ENCODE measurements around the gene OR4D6. TPM values are rescaled to one million over a fixed set of nuclear protein-coding genes. Genes with fewer than 3 reads are reported as not detected.
"Not testable (repeated sequence)": the region's sequence is repeated elsewhere in the genome, so short reads cannot be mapped to it uniquely, and the experiment has no call there.

The OR4D6 gene
- total RNA-seq, 1 donor from 2014 or later, result not detected

GRCh38 chr11:59436169-59436568 is 20.6 kb upstream of the OR4D6 start, which contains the start of gene OR5A1:
OR5A1 (plus strand) TSS chr11:59436469; CDS start chr11:59443169, 6,700 bp downstream.
- no peaks in the 10 kb centered on the region for H3K36me3 ChIP-seq (ENCODE audit: control insufficient read depth, insufficient read depth, low read length)
- H3K27me3 ChIP-seq (ENCODE audit: control insufficient read depth, insufficient read depth, low read length), result no peaks in the 10 kb centered on the region
- H3K4me3 ChIP-seq (ENCODE audit: low read depth, low read length), result no peak within 1 kb of the TSS
- FAIRE-seq (no peak), DNase-seq (ENCODE audit: low read depth) (no peak)
- TF ChIP-seq CTCF (IDR thresholded peaks at IDR 0.05; ENCODE audit: insufficient read depth, low read length, severe bottlenecking), result no peak

GRCh38 chr11:59437770-59438169 is 19.0 kb upstream of the OR4D6 start:
- FAIRE-seq (no peak), DNase-seq (ENCODE audit: low read depth) (no peak)
- no peak overlapping the region for H3K4me3 ChIP-seq (ENCODE audit: low read depth, low read length)
- no peak for TF ChIP-seq CTCF (IDR thresholded peaks at IDR 0.05; ENCODE audit: insufficient read depth, low read length, severe bottlenecking)
- H3K27me3 ChIP-seq (ENCODE audit: control insufficient read depth, insufficient read depth, low read length), result no peaks in the 10 kb centered on the region
- H3K36me3 ChIP-seq (ENCODE audit: control insufficient read depth, insufficient read depth, low read length), result no peaks in the 10 kb centered on the region

- FAIRE-seq; H3K27me3 ChIP-seq (ENCODE audit: control insufficient read depth, insufficient read depth, low read length); H3K4me3 ChIP-seq (ENCODE audit: low read depth, low read length); DNase-seq (ENCODE audit: low read depth); H3K36me3 ChIP-seq (ENCODE audit: control insufficient read depth, insufficient read depth, low read length): not testable (repeated sequence)
These were observed 11.1 kb upstream of the OR4D6 start for GRCh38 chr11:59445624-59446023.

- Histone ChIP-seq H3K36me3 (ENCODE audit: control insufficient read depth, insufficient read depth, low read length) (no peaks in the 10 kb centered on the region), H3K4me3 (ENCODE audit: low read depth, low read length) (no peak overlapping the region), H3K27me3 (ENCODE audit: control insufficient read depth, insufficient read depth, low read length) (no peaks in the 10 kb centered on the region)
- FAIRE-seq, result no peak
- no peak for DNase-seq (ENCODE audit: low read depth)
- TF ChIP-seq CTCF (IDR thresholded peaks at IDR 0.05; ENCODE audit: insufficient read depth, low read length, severe bottlenecking), result no peak
These were observed 8.3 kb upstream of the OR4D6 start for GRCh38 chr11:59448484-59448883.

- TF ChIP-seq CTCF (IDR thresholded peaks at IDR 0.05; ENCODE audit: insufficient read depth, low read length, severe bottlenecking), result no peak
- FAIRE-seq (no peak), DNase-seq (ENCODE audit: low read depth) (no peak)
- no peaks in the 10 kb centered on the region for H3K36me3 ChIP-seq (ENCODE audit: control insufficient read depth, insufficient read depth, low read length)
- H3K27me3 ChIP-seq (ENCODE audit: control insufficient read depth, insufficient read depth, low read length), result no peaks in the 10 kb centered on the region
- no peak overlapping the region for H3K4me3 ChIP-seq (ENCODE audit: low read depth, low read length)
These were observed 3.2 kb downstream of the OR4D6 start for GRCh38 chr11:59459916-59460315.

- H3K27me3 ChIP-seq (ENCODE audit: control insufficient read depth, insufficient read depth, low read length), result no peaks in the 10 kb centered on the region
- no peak overlapping the region for H3K4me3 ChIP-seq (ENCODE audit: low read depth, low read length)
- H3K36me3 ChIP-seq (ENCODE audit: control insufficient read depth, insufficient read depth, low read length), result no peaks in the 10 kb centered on the region
- no peak for TF ChIP-seq CTCF (IDR thresholded peaks at IDR 0.05; ENCODE audit: insufficient read depth, low read length, severe bottlenecking)
- DNase-seq (ENCODE audit: low read depth) (no peak), FAIRE-seq (no peak)
These were observed 6.5 kb downstream of the OR4D6 start for GRCh38 chr11:59463190-59463641.
